Astrocyte (in vitro differentiated cells and primary cell): ENCODE data around the gene ITGA3.

ENCODE experiments used
- EZH2 ChIP-seq: IDR thresholded peaks from 2 replicates; pipeline ENCODE4 v1.6.1; 2012; ENCODE audit warnings: mild to moderate bottlenecking, low read length, inconsistent platforms; ENCODE audit not compliant: insufficient read depth
- TF ChIP-seq, protein P1 (sequence below): IDR thresholded peaks from 2 replicates; pipeline ENCODE4 v1.5.1; 2011; ENCODE audit warnings: low read depth, mild to moderate bottlenecking, inconsistent platforms, low read length, moderate library complexity; ENCODE audit not compliant: insufficient read depth

DNA sequence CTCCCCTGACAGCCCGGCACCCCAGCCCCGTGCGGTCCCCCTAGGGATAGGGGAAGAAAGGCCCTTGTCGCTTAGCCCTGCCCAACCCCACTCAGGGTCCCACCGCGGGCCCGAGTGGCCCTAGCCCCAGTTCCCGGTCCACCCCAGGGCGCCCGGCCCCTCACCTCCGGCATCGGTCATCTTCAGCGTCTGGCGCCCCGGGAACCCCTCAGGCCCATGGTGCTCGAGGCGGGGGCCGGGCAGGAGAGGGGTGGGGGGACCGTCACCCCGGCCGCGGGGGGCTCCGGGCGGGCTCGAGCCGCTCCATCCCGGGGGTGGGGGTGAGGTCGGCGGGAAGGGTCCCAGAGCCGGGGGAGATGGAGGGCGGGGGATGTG lies 73.4 kb downstream of the ITGA3 start:
- TF ChIP-seq, protein P1, sequence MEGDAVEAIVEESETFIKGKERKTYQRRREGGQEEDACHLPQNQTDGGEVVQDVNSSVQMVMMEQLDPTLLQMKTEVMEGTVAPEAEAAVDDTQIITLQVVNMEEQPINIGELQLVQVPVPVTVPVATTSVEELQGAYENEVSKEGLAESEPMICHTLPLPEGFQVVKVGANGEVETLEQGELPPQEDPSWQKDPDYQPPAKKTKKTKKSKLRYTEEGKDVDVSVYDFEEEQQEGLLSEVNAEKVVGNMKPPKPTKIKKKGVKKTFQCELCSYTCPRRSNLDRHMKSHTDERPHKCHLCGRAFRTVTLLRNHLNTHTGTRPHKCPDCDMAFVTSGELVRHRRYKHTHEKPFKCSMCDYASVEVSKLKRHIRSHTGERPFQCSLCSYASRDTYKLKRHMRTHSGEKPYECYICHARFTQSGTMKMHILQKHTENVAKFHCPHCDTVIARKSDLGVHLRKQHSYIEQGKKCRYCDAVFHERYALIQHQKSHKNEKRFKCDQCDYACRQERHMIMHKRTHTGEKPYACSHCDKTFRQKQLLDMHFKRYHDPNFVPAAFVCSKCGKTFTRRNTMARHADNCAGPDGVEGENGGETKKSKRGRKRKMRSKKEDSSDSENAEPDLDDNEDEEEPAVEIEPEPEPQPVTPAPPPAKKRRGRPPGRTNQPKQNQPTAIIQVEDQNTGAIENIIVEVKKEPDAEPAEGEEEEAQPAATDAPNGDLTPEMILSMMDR, result no peak
- TF ChIP-seq EZH2, result no peak
